HG03066 (cell line): ENCODE results near the gene TRIM36.
A peak's percentile ranks its signal among the peaks of the same experiment; 100 is the strongest.

Experiments used
- ATAC-seq: cut with Tn5 transposase; IDR thresholded peaks from one replicate; pipeline ENCODE4 v1.9.1; 2021; ENCODE audit warnings: low read depth; ENCODE audit not compliant: unreplicated experiment

The TRIM36 gene

GRCh38 chr5:115169487-115170133 is at the start of gene TRIM36:
TRIM36 (minus strand) TSS chr5:115169908; CDS start chr5:115169634, 274 bp downstream.
- ATAC-seq = peak; percentile 96

GRCh38 chr5:115214541-115214940 is 44.8 kb upstream of the TRIM36 start:
- ATAC-seq = no peak

- peak; percentile 100 for ATAC-seq
Observed at GRCh38 chr5:115209279-115209678, 39.6 kb upstream of the TRIM36 start.

- ATAC-seq = no peak
Observed at GRCh38 chr5:115202952-115203351, 33.2 kb upstream of the TRIM36 start.

GRCh38 chr5:115196161-115196560 is 26.5 kb upstream of the TRIM36 start:
- ATAC-seq = no peak

GRCh38 chr5:115194676-115195075 is 25.0 kb upstream of the TRIM36 start:
- no peak for ATAC-seq

GRCh38 chr5:115193295-115193694 is 23.6 kb upstream of the TRIM36 start:
- no peak for ATAC-seq

- no peak for ATAC-seq
Observed at GRCh38 chr5:115192098-115192497, 22.4 kb upstream of the TRIM36 start.

- no peak for ATAC-seq
Observed at GRCh38 chr5:115191474-115192031, 21.8 kb upstream of the TRIM36 start.

GRCh38 chr5:115190388-115190787 is 20.7 kb upstream of the TRIM36 start:
- ATAC-seq = no peak

GRCh38 chr5:115189866-115190265 is 20.2 kb upstream of the TRIM36 start:
- no peak for ATAC-seq

GRCh38 chr5:115186794-115187193 is 17.1 kb upstream of the TRIM36 start:
- no peak for ATAC-seq

- ATAC-seq = no peak
Observed at GRCh38 chr5:115184770-115185169, 15.1 kb upstream of the TRIM36 start.

- ATAC-seq = no peak
Observed at GRCh38 chr5:115181757-115182156, 12.0 kb upstream of the TRIM36 start.

- peak; percentile 66 for ATAC-seq
Observed at GRCh38 chr5:115180165-115180709, 10.5 kb upstream of the TRIM36 start.

GRCh38 chr5:115179394-115180164 is 9.9 kb upstream of the TRIM36 start:
- ATAC-seq = peak; percentile 30

- no peak for ATAC-seq
Observed at GRCh38 chr5:115179030-115179393, 9.3 kb upstream of the TRIM36 start.

GRCh38 chr5:115170929-115171510 is 1.3 kb upstream of the TRIM36 start:
- no peak for ATAC-seq

GRCh38 chr5:115170134-115170928 is 623 bp upstream of the TRIM36 start:
- ATAC-seq = peak; percentile 52

- ATAC-seq = no peak
Observed at GRCh38 chr5:115168829-115169486, 750 bp downstream of the TRIM36 start.
